Measurements from ENCODE around the gene F7.

F7 gene

DNA sequence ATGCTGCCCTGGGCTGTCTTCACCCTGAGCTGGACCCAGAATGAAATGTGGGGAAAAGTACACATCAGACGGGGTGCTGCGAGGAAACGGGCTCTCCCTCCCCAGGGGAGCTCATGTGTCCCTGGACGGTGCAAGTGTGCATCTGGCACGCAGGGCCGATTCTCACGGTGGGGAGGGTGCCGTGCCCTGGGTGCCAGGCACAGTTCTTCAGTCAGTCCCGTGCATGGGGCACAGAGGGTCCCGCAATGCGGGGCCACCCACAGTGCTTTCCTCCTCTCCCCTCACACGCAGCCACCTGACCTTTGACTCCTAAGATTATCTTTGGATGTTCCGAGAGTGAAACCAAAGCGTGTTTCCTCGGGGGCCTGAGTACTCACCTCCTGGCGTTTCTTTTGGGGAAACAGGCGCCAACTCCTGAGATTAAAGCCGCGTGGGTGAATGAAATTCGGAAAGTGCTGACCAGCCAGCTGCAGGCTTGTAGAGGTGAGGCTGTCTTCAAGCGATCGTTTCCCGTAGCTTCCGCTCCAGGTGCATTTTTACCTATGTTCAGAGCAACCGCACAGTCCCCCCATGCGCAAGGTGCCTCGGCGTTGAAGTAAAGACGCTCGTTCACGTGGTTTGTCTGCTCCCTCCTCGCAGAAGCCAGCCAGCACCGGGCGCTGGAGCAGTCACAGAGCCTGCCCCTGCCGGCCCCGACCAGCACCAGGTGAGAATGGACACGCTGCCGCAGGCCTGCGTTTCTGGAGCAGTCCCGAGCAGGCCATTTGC is 17.5 kb upstream of the F7 start:
- Histone ChIP-seq H3K9me3 (ENCODE audit: insufficient read depth, low read length) (no peaks in the 10 kb centered on the region), H3K4me1 (ENCODE audit: insufficient read depth, insufficient read length) (peaks cover 10% of the 10 kb centered on the region), H3K4me3 (ENCODE audit: insufficient read length, low read depth) (no peak overlapping the region), H3K27me3 (ENCODE audit: insufficient read depth, insufficient read length) (no peaks in the 10 kb centered on the region), H3K36me3 (ENCODE audit: insufficient read depth, insufficient read length, low read length) (no peaks in the 10 kb centered on the region), H3K9ac (ENCODE audit: insufficient read length, low read depth) (peak overlapping the region; percentile 10)
- no peak for TF ChIP-seq ZNF274 (IDR thresholded peaks at IDR 0.05; ENCODE audit: low read depth, low read length)
- no peak for TF ChIP-seq SUZ12 (IDR thresholded peaks at IDR 0.05; ENCODE audit: extremely low read depth, insufficient read depth, insufficient read length)
- no peak for TF ChIP-seq YY1 (IDR thresholded peaks at IDR 0.05; ENCODE audit: insufficient read depth, insufficient read length)
- DNase-seq (ENCODE audit: low read depth, low spot score): no peak

GRCh38 chr13:113088691-113089020 is 16.9 kb upstream of the F7 start:
- DNase-seq (ENCODE audit: low read depth, low spot score): no peak
- Histone ChIP-seq H3K36me3 (ENCODE audit: insufficient read depth, insufficient read length, low read length) (no peaks in the 10 kb centered on the region), H3K9me3 (ENCODE audit: insufficient read depth, low read length) (no peaks in the 10 kb centered on the region), H3K4me1 (ENCODE audit: insufficient read depth, insufficient read length) (peaks cover 10% of the 10 kb centered on the region), H3K4me3 (ENCODE audit: insufficient read length, low read depth) (no peak overlapping the region), H3K27me3 (ENCODE audit: insufficient read depth, insufficient read length) (no peaks in the 10 kb centered on the region), H3K9ac (ENCODE audit: insufficient read length, low read depth) (peak overlapping the region; percentile 10)
- TF ChIP-seq YY1 (IDR thresholded peaks at IDR 0.05; ENCODE audit: insufficient read depth, insufficient read length): no peak
- TF ChIP-seq SUZ12 (IDR thresholded peaks at IDR 0.05; ENCODE audit: extremely low read depth, insufficient read depth, insufficient read length): no peak
- TF ChIP-seq ZNF274 (IDR thresholded peaks at IDR 0.05; ENCODE audit: low read depth, low read length): no peak

DNA sequence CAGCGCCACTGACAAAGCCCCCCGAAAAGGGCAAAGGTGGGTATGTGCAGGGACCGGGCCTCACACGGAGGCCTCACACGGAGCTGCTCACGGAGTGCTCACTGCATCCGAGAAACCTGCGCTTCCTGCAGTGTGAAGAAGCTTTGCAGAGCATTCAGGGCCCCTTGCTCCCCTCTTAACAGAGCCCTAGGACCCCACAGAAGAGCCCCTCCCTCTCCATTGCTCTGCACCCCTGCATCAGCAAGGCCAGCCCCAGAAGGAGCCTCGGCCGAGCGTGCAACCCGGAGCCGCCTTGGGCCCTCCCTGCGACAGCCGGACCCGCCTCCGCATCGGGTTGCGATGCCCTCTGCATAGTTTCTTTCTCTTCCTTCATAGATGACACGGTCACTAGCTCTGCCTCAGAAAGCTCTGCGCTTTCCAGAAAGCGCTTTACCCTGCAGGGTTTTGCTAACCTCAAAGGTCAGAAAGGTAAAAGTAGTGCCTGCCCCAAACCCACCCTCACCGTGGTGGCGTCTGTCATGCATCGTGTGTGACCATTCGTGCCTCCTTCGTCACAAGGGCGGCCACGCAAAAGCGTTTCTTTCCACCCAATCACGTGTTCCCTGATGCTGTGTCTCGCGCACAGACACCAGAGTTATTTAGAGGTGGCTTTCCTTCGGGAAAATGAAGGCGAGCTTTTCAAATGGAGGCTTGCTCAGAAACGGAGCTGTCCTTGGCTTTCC is 15.7 kb upstream of the F7 start:
- no peaks in the 10 kb centered on the region for H3K27me3 ChIP-seq (ENCODE audit: insufficient read depth, insufficient read length)
- TF ChIP-seq SUZ12 (IDR thresholded peaks at IDR 0.05; ENCODE audit: extremely low read depth, insufficient read depth, insufficient read length) (no peak), YY1 (IDR thresholded peaks at IDR 0.05; ENCODE audit: insufficient read depth, insufficient read length) (no peak), ZNF274 (IDR thresholded peaks at IDR 0.05; ENCODE audit: low read depth, low read length) (no peak)
- peak overlapping the region; percentile 32 for H3K9ac ChIP-seq (ENCODE audit: insufficient read length, low read depth)
- no peak overlapping the region for H3K4me3 ChIP-seq (ENCODE audit: insufficient read length, low read depth)
- H3K4me1 ChIP-seq (ENCODE audit: insufficient read depth, insufficient read length): peaks cover 10% of the 10 kb centered on the region
- no peak for DNase-seq (ENCODE audit: low read depth, low spot score)
- H3K36me3 ChIP-seq (ENCODE audit: insufficient read depth, insufficient read length, low read length): no peaks in the 10 kb centered on the region
- no peaks in the 10 kb centered on the region for H3K9me3 ChIP-seq (ENCODE audit: insufficient read depth, low read length)

DNA sequence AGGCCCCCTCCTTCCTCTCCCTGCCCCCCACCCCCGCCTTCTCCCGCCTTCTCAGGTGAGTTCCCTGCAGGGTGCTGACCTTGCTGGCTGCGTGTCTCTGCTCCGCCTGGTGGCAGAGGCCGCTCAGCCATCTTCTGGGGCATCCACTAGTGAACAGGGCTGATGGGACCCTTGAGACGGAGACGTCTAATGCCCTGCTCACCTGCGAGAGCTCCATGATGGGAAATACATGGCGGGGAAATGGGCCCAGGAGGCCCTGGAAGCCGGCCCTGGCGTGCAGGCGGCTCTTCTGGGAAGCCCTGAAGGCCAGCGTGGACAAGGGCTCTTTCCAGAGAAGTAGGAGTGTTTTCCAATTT is 15.2 kb upstream of the F7 start:
- no peaks in the 10 kb centered on the region for H3K27me3 ChIP-seq (ENCODE audit: insufficient read depth, insufficient read length)
- TF ChIP-seq SUZ12 (IDR thresholded peaks at IDR 0.05; ENCODE audit: extremely low read depth, insufficient read depth, insufficient read length): no peak
- TF ChIP-seq YY1 (IDR thresholded peaks at IDR 0.05; ENCODE audit: insufficient read depth, insufficient read length): no peak
- no peak for TF ChIP-seq ZNF274 (IDR thresholded peaks at IDR 0.05; ENCODE audit: low read depth, low read length)
- H3K9me3 ChIP-seq (ENCODE audit: insufficient read depth, low read length): no peaks in the 10 kb centered on the region
- H3K4me3 ChIP-seq (ENCODE audit: insufficient read length, low read depth): no peak overlapping the region
- no peaks in the 10 kb centered on the region for H3K36me3 ChIP-seq (ENCODE audit: insufficient read depth, insufficient read length, low read length)
- no peak overlapping the region for H3K9ac ChIP-seq (ENCODE audit: insufficient read length, low read depth)
- H3K4me1 ChIP-seq (ENCODE audit: insufficient read depth, insufficient read length): peaks cover 10% of the 10 kb centered on the region
- DNase-seq (ENCODE audit: low read depth, low spot score): no peak

GRCh38 chr13:113090806-113091205 is 14.8 kb upstream of the F7 start:
- no peaks in the 10 kb centered on the region for H3K36me3 ChIP-seq (ENCODE audit: insufficient read depth, insufficient read length, low read length)
- H3K27me3 ChIP-seq (ENCODE audit: insufficient read depth, insufficient read length): no peaks in the 10 kb centered on the region
- H3K4me1 ChIP-seq (ENCODE audit: insufficient read depth, insufficient read length): peaks cover 10% of the 10 kb centered on the region
- no peak overlapping the region for H3K9ac ChIP-seq (ENCODE audit: insufficient read length, low read depth)
- DNase-seq (ENCODE audit: low read depth, low spot score): no peak
- no peak overlapping the region for H3K4me3 ChIP-seq (ENCODE audit: insufficient read length, low read depth)
- TF ChIP-seq SUZ12 (IDR thresholded peaks at IDR 0.05; ENCODE audit: extremely low read depth, insufficient read depth, insufficient read length) (no peak), ZNF274 (IDR thresholded peaks at IDR 0.05; ENCODE audit: low read depth, low read length) (no peak), YY1 (IDR thresholded peaks at IDR 0.05; ENCODE audit: insufficient read depth, insufficient read length) (no peak)
- no peaks in the 10 kb centered on the region for H3K9me3 ChIP-seq (ENCODE audit: insufficient read depth, low read length)

GRCh38 chr13:113091211-113091771 is 14.3 kb upstream of the F7 start:
- H3K4me3 ChIP-seq (ENCODE audit: insufficient read length, low read depth): no peak overlapping the region
- H3K9me3 ChIP-seq (ENCODE audit: insufficient read depth, low read length): no peaks in the 10 kb centered on the region
- peaks cover 8% of the 10 kb centered on the region for H3K4me1 ChIP-seq (ENCODE audit: insufficient read depth, insufficient read length)
- H3K36me3 ChIP-seq (ENCODE audit: insufficient read depth, insufficient read length, low read length): no peaks in the 10 kb centered on the region
- no peak for TF ChIP-seq SUZ12 (IDR thresholded peaks at IDR 0.05; ENCODE audit: extremely low read depth, insufficient read depth, insufficient read length)
- no peaks in the 10 kb centered on the region for H3K27me3 ChIP-seq (ENCODE audit: insufficient read depth, insufficient read length)
- DNase-seq (ENCODE audit: low read depth, low spot score): no peak
- no peak overlapping the region for H3K9ac ChIP-seq (ENCODE audit: insufficient read length, low read depth)
